Spinal cord (tissue), 10 donors: ENCODE measurements around the gene IRGC. TPM values are rescaled to one million over a fixed set of nuclear protein-coding genes. Genes with fewer than 3 reads are reported as not detected.

Source experiments
- DNase-seq, 6 donors: peaks; one replicate each; pipeline versions ENCODE4 v3.0.0 to v3.0.0-alpha.2; 2013 to 2015; ENCODE audit warnings: low spot score in 6 of 6, low read depth in 4 of 6
- H3K27ac ChIP-seq: one replicate; pipeline ENCODE4 v1.5.1; 2013; ENCODE audit warnings: low read depth, low read length, control low read depth
- H3K27me3 ChIP-seq: one replicate; pipeline ENCODE4 v1.6.1; 2013; ENCODE audit warnings: low read length; ENCODE audit not compliant: control insufficient read depth, insufficient read depth
- H3K36me3 ChIP-seq: one replicate; pipeline ENCODE4 v1.6.1; 2013; ENCODE audit warnings: low read length; ENCODE audit not compliant: control insufficient read depth, insufficient read depth
- H3K4me1 ChIP-seq: one replicate; pipeline ENCODE4 v1.6.1; 2013; ENCODE audit warnings: low read length; ENCODE audit not compliant: control insufficient read depth, insufficient read depth
- H3K4me3 ChIP-seq: one replicate; pipeline ENCODE4 v1.5.1; 2013; ENCODE audit warnings: low read depth, low read length, control low read depth
- H3K9me3 ChIP-seq: one replicate; pipeline ENCODE4 v1.6.1; 2013; ENCODE audit warnings: low read length; ENCODE audit not compliant: control insufficient read depth, insufficient read depth
- WGBS: methylation state at CpG from one replicate; pipeline ENCODE4 v1.1.5; 2013; ENCODE audit warnings: missing lambda C conversion rate; ENCODE audit not compliant: insufficient coverage; 5-methylcytosine and 5-hydroxymethylcytosine counted together
- polyA plus RNA-seq, 2 donors: library from polyadenylated mRNA; unstranded; fragments of 120-200 nt; gene quantifications; one replicate each; pipeline ENCODE4 v1.2.1, GENCODE V29; 2013; ENCODE audit not compliant: insufficient read length in 2 of 2
- total RNA-seq, 2 donors: library from RNA; depleted of rRNA in 1 of 2; stranded (reverse); fragments of 120-200 nt in 1 of 2; fragments of >200 nt in 1 of 2; gene quantifications; one replicate each; pipeline versions ENCODE4 v1.2.3 to v1.2.4, GENCODE V29; 2013 to 2014
- donor health status: healthy.

Gene IRGC
- total and polyA plus RNA-seq, 4 donors = not detected

DNA sequence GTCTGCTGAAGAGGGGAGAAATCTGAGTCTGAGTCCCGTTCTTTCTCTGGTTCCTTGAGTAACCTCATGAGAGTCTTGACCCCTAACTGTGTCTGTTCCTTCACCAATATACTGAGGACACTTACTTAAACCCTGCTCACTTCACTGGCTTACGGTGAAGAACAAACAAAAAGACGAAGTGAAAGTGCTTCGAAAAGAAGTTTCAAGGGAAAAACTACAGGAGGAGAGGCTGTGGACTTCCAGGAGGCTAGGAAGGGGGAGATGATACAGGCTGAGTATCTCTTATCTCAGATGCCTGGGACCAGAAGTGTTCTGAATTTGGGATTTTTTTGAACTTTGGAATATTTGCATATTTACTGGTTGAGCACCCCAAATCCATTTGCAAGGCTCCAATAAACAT, 32.8 kb downstream of the IRGC start:
- Histone ChIP-seq H3K4me1 (peaks cover 13% of the 10 kb centered on the region), H3K36me3 (peaks cover 65% of the 10 kb centered on the region), H3K9me3 (no peaks in the 10 kb centered on the region), H3K27me3 (no peaks in the 10 kb centered on the region), H3K4me3 (no peak overlapping the region), H3K27ac (no peak overlapping the region)
- WGBS = 100% methylated on average over 1 of the region's 4 CpGs
- no peak for DNase-seq

DNA sequence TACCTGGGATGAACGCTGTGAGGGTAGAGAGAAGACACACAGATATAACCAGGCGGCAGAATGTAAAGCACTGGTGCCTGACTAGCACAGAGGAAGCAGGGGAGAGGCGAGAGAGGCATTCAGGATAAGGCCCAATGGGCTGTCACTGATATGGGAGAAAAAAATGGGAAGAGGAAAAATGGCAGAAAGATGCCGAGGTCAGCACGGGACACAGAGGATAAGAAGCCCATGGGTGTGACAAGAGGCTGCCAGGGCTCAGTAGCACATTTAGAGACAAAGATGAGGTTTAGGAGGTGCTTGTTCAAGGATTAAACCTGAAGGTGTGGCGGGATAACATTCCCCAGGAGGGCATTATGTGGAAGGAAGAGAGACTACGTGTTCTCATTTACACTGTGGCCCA, 33.3 kb downstream of the IRGC start:
- peaks cover 60% of the 10 kb centered on the region for H3K36me3 ChIP-seq
- no peaks in the 10 kb centered on the region for H3K9me3 ChIP-seq
- H3K27ac ChIP-seq = no peak overlapping the region
- no peaks in the 10 kb centered on the region for H3K27me3 ChIP-seq
- peaks cover 17% of the 10 kb centered on the region for H3K4me1 ChIP-seq
- no peak for DNase-seq
- no peak overlapping the region for H3K4me3 ChIP-seq
- 90% methylated on average over 6 of the region's 7 CpGs for WGBS

- Histone ChIP-seq H3K4me3 (no peak overlapping the region), H3K27me3 (no peaks in the 10 kb centered on the region), H3K27ac (no peak overlapping the region), H3K9me3 (no peaks in the 10 kb centered on the region), H3K4me1 (peaks cover 17% of the 10 kb centered on the region), H3K36me3 (peaks cover 54% of the 10 kb centered on the region)
- no peak for DNase-seq
- WGBS = 100% methylated on average over 1 of the region's 1 CpG
Observed at GRCh38 chr19:43749898-43750297, 34.0 kb downstream of the IRGC start.

- 80% methylated on average over 1 of the region's 4 CpGs for WGBS
- H3K36me3 ChIP-seq = peaks cover 41% of the 10 kb centered on the region
- no peaks in the 10 kb centered on the region for H3K9me3 ChIP-seq
Observed at GRCh38 chr19:43751466-43752220, 35.8 kb downstream of the IRGC start.

GRCh38 chr19:43752287-43752875, 36.5 kb downstream of the IRGC start:
- Histone ChIP-seq H3K27ac (no peak overlapping the region), H3K4me1 (peaks cover 27% of the 10 kb centered on the region), H3K27me3 (no peaks in the 10 kb centered on the region), H3K9me3 (no peaks in the 10 kb centered on the region), H3K36me3 (peaks cover 33% of the 10 kb centered on the region), H3K4me3 (no peak overlapping the region)
- WGBS = 96% methylated on average over 3 of the region's 6 CpGs
- no peak for DNase-seq

More at GRCh38 chr19:43751466-43752220, 35.8 kb downstream of the IRGC start:
- peaks cover 27% of the 10 kb centered on the region for H3K4me1 ChIP-seq
- no peak for DNase-seq
- H3K4me3 ChIP-seq = no peak overlapping the region
- H3K27me3 ChIP-seq = no peaks in the 10 kb centered on the region
- H3K27ac ChIP-seq = no peak overlapping the region

DNA sequence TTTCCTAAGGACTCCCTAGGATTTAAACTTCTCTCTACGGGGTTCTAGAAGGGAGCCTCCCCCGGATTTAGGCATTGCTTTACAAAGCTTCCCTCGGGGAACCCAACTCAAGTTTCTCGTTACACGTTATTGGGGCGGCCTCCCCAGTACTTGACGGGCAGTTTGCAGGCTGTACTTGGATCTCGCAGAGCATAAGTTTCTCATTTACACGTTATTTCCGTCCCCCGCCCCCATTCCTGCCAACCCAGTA, 38.3 kb downstream of the IRGC start:
- 0% methylated on average over 10 of the region's 11 CpGs for WGBS
- peak overlapping the region; percentile 100 for H3K27ac ChIP-seq
- no peaks in the 10 kb centered on the region for H3K9me3 ChIP-seq
- DNase-seq = no peak
- H3K36me3 ChIP-seq = peaks cover 18% of the 10 kb centered on the region
- H3K4me3 ChIP-seq = peak overlapping the region; percentile 91
- H3K27me3 ChIP-seq = no peaks in the 10 kb centered on the region
- H3K4me1 ChIP-seq = peaks cover 27% of the 10 kb centered on the region

- H3K9me3 ChIP-seq = no peaks in the 10 kb centered on the region
- DNase-seq = peak; percentile 98 to 100 (median 99)
- H3K27me3 ChIP-seq = no peaks in the 10 kb centered on the region
- under 1% methylated on average over 77 of the region's 79 CpGs for WGBS
- peak within 1 kb of the TSS; percentile 100 for H3K27ac ChIP-seq
- H3K4me3 ChIP-seq = peak within 1 kb of the TSS; percentile 91
- H3K4me1 ChIP-seq = peaks cover 27% of the 10 kb centered on the region
- H3K36me3 ChIP-seq = peaks cover 13% of the 10 kb centered on the region
Observed at GRCh38 chr19:43754503-43755255, 38.8 kb downstream of the IRGC start, which contains the start of gene SMG9. Gene SMG9, minus strand, starts transcription at chr19:43754962. Its CDS starts 4,221 bp downstream, at chr19:43750741.

DNA sequence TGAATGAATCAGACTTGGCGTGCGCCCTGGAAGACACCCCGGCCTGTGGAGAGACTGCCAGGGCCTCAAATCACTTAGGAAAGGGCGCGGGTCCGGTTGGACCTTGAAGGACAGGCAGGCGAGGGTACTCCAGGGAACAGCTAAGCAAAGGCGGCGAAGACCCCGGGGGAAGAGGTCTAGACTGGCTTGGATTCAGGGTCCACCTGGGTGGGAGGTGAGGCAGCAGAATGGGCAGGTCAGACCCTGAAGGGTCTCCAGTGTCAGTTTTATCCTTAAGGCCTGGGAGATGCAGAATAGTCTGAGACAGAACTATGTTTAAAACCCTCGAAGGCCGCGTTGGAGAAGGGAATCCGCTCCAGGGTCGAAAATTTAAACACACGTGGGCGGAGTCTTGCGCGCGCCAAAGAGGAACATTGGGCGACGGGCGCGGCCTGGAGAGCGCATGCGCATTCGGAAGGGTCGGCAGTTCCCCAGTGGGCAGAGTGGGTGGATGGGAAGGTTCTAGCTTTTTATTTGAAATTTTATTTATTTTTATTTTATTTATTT, 39.5 kb downstream of the IRGC start:
- WGBS = 1% methylated on average over 24 of the region's 28 CpGs
- peak overlapping the region; percentile 100 for H3K27ac ChIP-seq
- no peaks in the 10 kb centered on the region for H3K9me3 ChIP-seq
- H3K4me3 ChIP-seq = peak overlapping the region; percentile 91
- no peaks in the 10 kb centered on the region for H3K27me3 ChIP-seq
- peaks cover 7% of the 10 kb centered on the region for H3K36me3 ChIP-seq
- peak; percentile 56 to 96 (median 72) for DNase-seq
- H3K4me1 ChIP-seq = peaks cover 27% of the 10 kb centered on the region

GRCh38 chr19:43759515-43759914, 43.6 kb downstream of the IRGC start:
- Histone ChIP-seq H3K4me1 (peaks cover 13% of the 10 kb centered on the region), H3K36me3 (no peaks in the 10 kb centered on the region), H3K4me3 (no peak overlapping the region), H3K27me3 (no peaks in the 10 kb centered on the region), H3K9me3 (no peaks in the 10 kb centered on the region), H3K27ac (no peak overlapping the region)
- WGBS = 70% methylated on average over 4 of the region's 5 CpGs
- DNase-seq = no peak
